Measurements from ENCODE around the gene NPAS3.

DNA sequence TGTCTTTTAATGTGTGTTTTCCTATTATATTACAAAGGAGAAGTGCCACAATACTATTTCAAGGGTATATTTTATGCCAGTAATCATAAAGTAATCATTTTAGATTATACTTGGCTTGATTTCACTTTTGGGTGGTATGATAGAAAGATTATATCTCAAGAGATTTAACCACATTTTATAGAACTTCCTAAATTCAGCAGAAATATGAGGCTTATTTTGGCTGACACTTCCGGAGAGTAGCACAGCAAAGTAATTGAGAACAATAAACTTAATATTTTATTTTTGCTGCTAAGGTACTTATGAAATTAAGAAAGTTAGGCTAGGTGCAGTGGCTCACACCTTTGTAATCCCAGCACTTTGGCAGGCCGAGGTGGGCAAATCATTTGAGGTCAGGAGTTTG is 319.1 kb downstream of the NPAS3 start:
- no peak for TF ChIP-seq POLR2A (IDR thresholded peaks at IDR 0.05)
- TF ChIP-seq, protein P1, sequence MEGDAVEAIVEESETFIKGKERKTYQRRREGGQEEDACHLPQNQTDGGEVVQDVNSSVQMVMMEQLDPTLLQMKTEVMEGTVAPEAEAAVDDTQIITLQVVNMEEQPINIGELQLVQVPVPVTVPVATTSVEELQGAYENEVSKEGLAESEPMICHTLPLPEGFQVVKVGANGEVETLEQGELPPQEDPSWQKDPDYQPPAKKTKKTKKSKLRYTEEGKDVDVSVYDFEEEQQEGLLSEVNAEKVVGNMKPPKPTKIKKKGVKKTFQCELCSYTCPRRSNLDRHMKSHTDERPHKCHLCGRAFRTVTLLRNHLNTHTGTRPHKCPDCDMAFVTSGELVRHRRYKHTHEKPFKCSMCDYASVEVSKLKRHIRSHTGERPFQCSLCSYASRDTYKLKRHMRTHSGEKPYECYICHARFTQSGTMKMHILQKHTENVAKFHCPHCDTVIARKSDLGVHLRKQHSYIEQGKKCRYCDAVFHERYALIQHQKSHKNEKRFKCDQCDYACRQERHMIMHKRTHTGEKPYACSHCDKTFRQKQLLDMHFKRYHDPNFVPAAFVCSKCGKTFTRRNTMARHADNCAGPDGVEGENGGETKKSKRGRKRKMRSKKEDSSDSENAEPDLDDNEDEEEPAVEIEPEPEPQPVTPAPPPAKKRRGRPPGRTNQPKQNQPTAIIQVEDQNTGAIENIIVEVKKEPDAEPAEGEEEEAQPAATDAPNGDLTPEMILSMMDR (IDR thresholded peaks at IDR 0.05): no peak
